Measurements from ENCODE around the gene TM4SF5. TPM values are rescaled to one million over a fixed set of nuclear protein-coding genes. Genes with fewer than 3 reads are reported as not detected.

Gene TM4SF5
- total RNA-seq, 1 experiment from 2014 or later = not detected

GRCh38 chr17:4748686-4749085 is 23.0 kb upstream of the TM4SF5 start (continued):
- TF ChIP-seq, protein P1, sequence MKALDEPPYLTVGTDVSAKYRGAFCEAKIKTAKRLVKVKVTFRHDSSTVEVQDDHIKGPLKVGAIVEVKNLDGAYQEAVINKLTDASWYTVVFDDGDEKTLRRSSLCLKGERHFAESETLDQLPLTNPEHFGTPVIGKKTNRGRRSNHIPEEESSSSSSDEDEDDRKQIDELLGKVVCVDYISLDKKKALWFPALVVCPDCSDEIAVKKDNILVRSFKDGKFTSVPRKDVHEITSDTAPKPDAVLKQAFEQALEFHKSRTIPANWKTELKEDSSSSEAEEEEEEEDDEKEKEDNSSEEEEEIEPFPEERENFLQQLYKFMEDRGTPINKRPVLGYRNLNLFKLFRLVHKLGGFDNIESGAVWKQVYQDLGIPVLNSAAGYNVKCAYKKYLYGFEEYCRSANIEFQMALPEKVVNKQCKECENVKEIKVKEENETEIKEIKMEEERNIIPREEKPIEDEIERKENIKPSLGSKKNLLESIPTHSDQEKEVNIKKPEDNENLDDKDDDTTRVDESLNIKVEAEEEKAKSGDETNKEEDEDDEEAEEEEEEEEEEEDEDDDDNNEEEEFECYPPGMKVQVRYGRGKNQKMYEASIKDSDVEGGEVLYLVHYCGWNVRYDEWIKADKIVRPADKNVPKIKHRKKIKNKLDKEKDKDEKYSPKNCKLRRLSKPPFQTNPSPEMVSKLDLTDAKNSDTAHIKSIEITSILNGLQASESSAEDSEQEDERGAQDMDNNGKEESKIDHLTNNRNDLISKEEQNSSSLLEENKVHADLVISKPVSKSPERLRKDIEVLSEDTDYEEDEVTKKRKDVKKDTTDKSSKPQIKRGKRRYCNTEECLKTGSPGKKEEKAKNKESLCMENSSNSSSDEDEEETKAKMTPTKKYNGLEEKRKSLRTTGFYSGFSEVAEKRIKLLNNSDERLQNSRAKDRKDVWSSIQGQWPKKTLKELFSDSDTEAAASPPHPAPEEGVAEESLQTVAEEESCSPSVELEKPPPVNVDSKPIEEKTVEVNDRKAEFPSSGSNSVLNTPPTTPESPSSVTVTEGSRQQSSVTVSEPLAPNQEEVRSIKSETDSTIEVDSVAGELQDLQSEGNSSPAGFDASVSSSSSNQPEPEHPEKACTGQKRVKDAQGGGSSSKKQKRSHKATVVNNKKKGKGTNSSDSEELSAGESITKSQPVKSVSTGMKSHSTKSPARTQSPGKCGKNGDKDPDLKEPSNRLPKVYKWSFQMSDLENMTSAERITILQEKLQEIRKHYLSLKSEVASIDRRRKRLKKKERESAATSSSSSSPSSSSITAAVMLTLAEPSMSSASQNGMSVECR (CRISPR knock-in tag; IDR thresholded peaks at IDR 0.05; ENCODE audit: borderline replicate concordance) = no peak
- no peak for TF ChIP-seq ZNF671 (CRISPR knock-in tag; IDR thresholded peaks at IDR 0.05)
- TF ChIP-seq, protein P2, sequence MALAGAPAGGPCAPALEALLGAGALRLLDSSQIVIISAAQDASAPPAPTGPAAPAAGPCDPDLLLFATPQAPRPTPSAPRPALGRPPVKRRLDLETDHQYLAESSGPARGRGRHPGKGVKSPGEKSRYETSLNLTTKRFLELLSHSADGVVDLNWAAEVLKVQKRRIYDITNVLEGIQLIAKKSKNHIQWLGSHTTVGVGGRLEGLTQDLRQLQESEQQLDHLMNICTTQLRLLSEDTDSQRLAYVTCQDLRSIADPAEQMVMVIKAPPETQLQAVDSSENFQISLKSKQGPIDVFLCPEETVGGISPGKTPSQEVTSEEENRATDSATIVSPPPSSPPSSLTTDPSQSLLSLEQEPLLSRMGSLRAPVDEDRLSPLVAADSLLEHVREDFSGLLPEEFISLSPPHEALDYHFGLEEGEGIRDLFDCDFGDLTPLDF (CRISPR knock-in tag; IDR thresholded peaks at IDR 0.05) = no peak
- no peak for TF ChIP-seq CBFB (CRISPR knock-in tag; IDR thresholded peaks at IDR 0.05; ENCODE audit: low read depth)
- no peak for TF ChIP-seq TP53 (CRISPR knock-in tag; IDR thresholded peaks at IDR 0.05)
- TF ChIP-seq ATF1 (CRISPR knock-in tag; IDR thresholded peaks at IDR 0.05) = no peak
- TF ChIP-seq ATF6 (CRISPR knock-in tag; IDR thresholded peaks at IDR 0.05) = no peak
- TF ChIP-seq, protein P3, sequence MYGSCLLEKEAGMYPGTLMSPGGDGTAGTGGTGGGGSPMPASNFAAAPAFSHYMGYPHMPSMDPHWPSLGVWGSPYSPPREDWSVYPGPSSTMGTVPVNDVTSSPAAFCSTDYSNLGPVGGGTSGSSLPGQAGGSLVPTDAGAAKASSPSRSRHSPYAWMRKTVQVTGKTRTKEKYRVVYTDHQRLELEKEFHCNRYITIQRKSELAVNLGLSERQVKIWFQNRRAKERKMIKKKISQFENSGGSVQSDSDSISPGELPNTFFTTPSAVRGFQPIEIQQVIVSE (CRISPR knock-in tag; IDR thresholded peaks at IDR 0.05; ENCODE audit: borderline replicate concordance) = no peak
- TF ChIP-seq, protein P4, sequence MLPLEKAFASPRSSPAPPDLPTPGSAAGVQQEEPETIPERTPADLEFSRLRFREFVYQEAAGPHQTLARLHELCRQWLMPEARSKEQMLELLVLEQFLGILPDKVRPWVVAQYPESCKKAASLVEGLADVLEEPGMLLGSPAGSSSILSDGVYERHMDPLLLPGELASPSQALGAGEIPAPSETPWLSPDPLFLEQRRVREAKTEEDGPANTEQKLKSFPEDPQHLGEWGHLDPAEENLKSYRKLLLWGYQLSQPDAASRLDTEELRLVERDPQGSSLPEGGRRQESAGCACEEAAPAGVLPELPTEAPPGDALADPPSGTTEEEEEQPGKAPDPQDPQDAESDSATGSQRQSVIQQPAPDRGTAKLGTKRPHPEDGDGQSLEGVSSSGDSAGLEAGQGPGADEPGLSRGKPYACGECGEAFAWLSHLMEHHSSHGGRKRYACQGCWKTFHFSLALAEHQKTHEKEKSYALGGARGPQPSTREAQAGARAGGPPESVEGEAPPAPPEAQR (CRISPR knock-in tag; IDR thresholded peaks at IDR 0.05) = no peak

- H3K27me3 Mint-ChIP-seq (ENCODE audit: low read depth) = peaks cover 7% of the 10 kb centered on the region
- ATAC-seq = no peak
- TF ChIP-seq OVOL2 (CRISPR knock-in tag; IDR thresholded peaks at IDR 0.05; ENCODE audit: borderline replicate concordance) = no peak
- TF ChIP-seq ZNF416 (CRISPR knock-in tag; IDR thresholded peaks at IDR 0.05) = no peak
- TF ChIP-seq, protein P1 (CRISPR knock-in tag; IDR thresholded peaks at IDR 0.05; ENCODE audit: borderline replicate concordance) = no peak
- TF ChIP-seq ZBTB43 (CRISPR knock-in tag; IDR thresholded peaks at IDR 0.05) = no peak
- TF ChIP-seq, protein P5, sequence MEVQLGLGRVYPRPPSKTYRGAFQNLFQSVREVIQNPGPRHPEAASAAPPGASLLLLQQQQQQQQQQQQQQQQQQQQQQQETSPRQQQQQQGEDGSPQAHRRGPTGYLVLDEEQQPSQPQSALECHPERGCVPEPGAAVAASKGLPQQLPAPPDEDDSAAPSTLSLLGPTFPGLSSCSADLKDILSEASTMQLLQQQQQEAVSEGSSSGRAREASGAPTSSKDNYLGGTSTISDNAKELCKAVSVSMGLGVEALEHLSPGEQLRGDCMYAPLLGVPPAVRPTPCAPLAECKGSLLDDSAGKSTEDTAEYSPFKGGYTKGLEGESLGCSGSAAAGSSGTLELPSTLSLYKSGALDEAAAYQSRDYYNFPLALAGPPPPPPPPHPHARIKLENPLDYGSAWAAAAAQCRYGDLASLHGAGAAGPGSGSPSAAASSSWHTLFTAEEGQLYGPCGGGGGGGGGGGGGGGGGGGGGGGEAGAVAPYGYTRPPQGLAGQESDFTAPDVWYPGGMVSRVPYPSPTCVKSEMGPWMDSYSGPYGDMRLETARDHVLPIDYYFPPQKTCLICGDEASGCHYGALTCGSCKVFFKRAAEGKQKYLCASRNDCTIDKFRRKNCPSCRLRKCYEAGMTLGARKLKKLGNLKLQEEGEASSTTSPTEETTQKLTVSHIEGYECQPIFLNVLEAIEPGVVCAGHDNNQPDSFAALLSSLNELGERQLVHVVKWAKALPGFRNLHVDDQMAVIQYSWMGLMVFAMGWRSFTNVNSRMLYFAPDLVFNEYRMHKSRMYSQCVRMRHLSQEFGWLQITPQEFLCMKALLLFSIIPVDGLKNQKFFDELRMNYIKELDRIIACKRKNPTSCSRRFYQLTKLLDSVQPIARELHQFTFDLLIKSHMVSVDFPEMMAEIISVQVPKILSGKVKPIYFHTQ (CRISPR knock-in tag; IDR thresholded peaks at IDR 0.05) = no peak
- TF ChIP-seq, protein P6, sequence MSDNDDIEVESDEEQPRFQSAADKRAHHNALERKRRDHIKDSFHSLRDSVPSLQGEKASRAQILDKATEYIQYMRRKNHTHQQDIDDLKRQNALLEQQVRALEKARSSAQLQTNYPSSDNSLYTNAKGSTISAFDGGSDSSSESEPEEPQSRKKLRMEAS (CRISPR knock-in tag; IDR thresholded peaks at IDR 0.05) = no peak
- no peak for TF ChIP-seq RORB (CRISPR knock-in tag; IDR thresholded peaks at IDR 0.05)
- TF ChIP-seq ZBTB21 (CRISPR knock-in tag; IDR thresholded peaks at IDR 0.05; ENCODE audit: borderline replicate concordance) = no peak
- no peak for TF ChIP-seq SMAD4 (CRISPR knock-in tag; IDR thresholded peaks at IDR 0.05)
- TF ChIP-seq SOX15 (CRISPR knock-in tag; IDR thresholded peaks at IDR 0.05) = no peak
Observed at GRCh38 chr17:4750606-4751005, 21.1 kb upstream of the TM4SF5 start.

More at GRCh38 chr17:4750606-4751005, 21.1 kb upstream of the TM4SF5 start:
- CTCF ChIA-PET = no interaction called here
- Mint-ChIP-seq H3K9me3 (no peaks in the 10 kb centered on the region), H3K27ac (no peak overlapping the region), H3K4me3 (no peak overlapping the region), H3K4me1 (peaks cover 17% of the 10 kb centered on the region), H3K36me3 (no peaks in the 10 kb centered on the region)
- no peak for DNase-seq (ENCODE audit: low spot score)
- POLR2A ChIA-PET = no interaction called here

Measured in WTC11 (cell line).